ENCODE results near the gene BUD31.

- no peak for TF ChIP-seq JUND (IDR thresholded peaks at IDR 0.05)
- TF ChIP-seq, protein P1, sequence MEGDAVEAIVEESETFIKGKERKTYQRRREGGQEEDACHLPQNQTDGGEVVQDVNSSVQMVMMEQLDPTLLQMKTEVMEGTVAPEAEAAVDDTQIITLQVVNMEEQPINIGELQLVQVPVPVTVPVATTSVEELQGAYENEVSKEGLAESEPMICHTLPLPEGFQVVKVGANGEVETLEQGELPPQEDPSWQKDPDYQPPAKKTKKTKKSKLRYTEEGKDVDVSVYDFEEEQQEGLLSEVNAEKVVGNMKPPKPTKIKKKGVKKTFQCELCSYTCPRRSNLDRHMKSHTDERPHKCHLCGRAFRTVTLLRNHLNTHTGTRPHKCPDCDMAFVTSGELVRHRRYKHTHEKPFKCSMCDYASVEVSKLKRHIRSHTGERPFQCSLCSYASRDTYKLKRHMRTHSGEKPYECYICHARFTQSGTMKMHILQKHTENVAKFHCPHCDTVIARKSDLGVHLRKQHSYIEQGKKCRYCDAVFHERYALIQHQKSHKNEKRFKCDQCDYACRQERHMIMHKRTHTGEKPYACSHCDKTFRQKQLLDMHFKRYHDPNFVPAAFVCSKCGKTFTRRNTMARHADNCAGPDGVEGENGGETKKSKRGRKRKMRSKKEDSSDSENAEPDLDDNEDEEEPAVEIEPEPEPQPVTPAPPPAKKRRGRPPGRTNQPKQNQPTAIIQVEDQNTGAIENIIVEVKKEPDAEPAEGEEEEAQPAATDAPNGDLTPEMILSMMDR (IDR thresholded peaks at IDR 0.05; ENCODE audit: low read depth, low read length, missing input control), result no peak
- no peak for TF ChIP-seq FOXA1 (IDR thresholded peaks at IDR 0.05)
- no peak for TF ChIP-seq MAX (IDR thresholded peaks at IDR 0.05)
- TF ChIP-seq EGR1 (IDR thresholded peaks at IDR 0.05; ENCODE audit: low read depth in 2 of 2), result no peak
- no peak for TF ChIP-seq REST (IDR thresholded peaks at IDR 0.05)
- TF ChIP-seq SP1 (IDR thresholded peaks at IDR 0.05), result peak; percentile 70
- TF ChIP-seq GABPA (IDR thresholded peaks at IDR 0.05 in 1 of 2, conservative IDR thresholded peaks at IDR 0.05 in 1 of 2), result no peak
Observed at GRCh38 chr7:99419323-99420021, 10.7 kb downstream of the BUD31 start.

Measured in liver (tissue), 3 donors.